HEK293 (cell line): Measurements from ENCODE around the gene OPN1LW.

Experiments
- CTCF ChIA-PET: fragments of 350-600 bp; formaldehyde crosslinking; extraction: SDS; loops from one replicate; lab custom pipeline; 2021; ENCODE audit warnings: antibody characterized with exemption; lab: Yijun Ruan, JAX
- POLR2A ChIA-PET: fragments of 300-600 bp; formaldehyde crosslinking; extraction: SDS; loops from one replicate; lab custom pipeline; 2020; ENCODE audit warnings: antibody characterized with exemption, inconsistent platforms; lab: Yijun Ruan, JAX
- H3K27ac ChIP-seq: fragments of 200-500 bp; sonication (Bioruptor generic); 2 replicates; pipeline ENCODE4 v1.5.1; 2014; ENCODE audit warnings: low read depth, low read length, control low read depth, inconsistent platforms; ENCODE audit errors: extremely low read depth
- H3K36me3 ChIP-seq, 2 experiments: fragments of 200-500 bp in 1 of 2; sonication (Bioruptor generic) in 1 of 2; 1 replicate in 1 of 2; 2 replicates in 1 of 2; pipeline ENCODE4 v1.5.1; 2014 to 2017; ENCODE audit warnings: inconsistent platforms in 2 of 2, low read length in 2 of 2; ENCODE audit not compliant: control insufficient read depth in 2 of 2, insufficient read depth in 1 of 2
- H3K4me1 ChIP-seq: fragments of 200-500 bp; sonication (Bioruptor generic); 2 replicates; pipeline ENCODE4 v1.5.1; 2014; ENCODE audit warnings: mild to moderate bottlenecking, low read length, inconsistent platforms; ENCODE audit not compliant: control insufficient read depth, insufficient read depth
- H3K4me3 ChIP-seq: 2 replicates; pipeline ENCODE4 v1.5.1; 2011; ENCODE audit warnings: low read depth, mild to moderate bottlenecking, control low read depth, low read length, moderate library complexity
- H3K9me3 ChIP-seq: fragments of 200-500 bp; sonication (Bioruptor generic); 2 replicates; pipeline ENCODE4 v1.5.1; 2014; ENCODE audit warnings: low read depth, low read length, inconsistent platforms; ENCODE audit not compliant: control insufficient read depth, insufficient read depth
- GLIS1 ChIP-seq: fragments of 450-650 bp; formaldehyde crosslinking; IDR thresholded peaks from 2 replicates; pipeline ENCODE4 v1.5.1; 2016; ENCODE audit warnings: missing biosample characterization, missing genetic modification characterization
- GLIS2 ChIP-seq: fragments of 450-650 bp; formaldehyde crosslinking; IDR thresholded peaks from 2 replicates; pipeline ENCODE4 v1.5.1; 2016; ENCODE audit warnings: missing biosample characterization, missing genetic modification characterization
- HOXC10 ChIP-seq: sonication (generic); formaldehyde crosslinking; IDR thresholded peaks from 2 replicates; pipeline ENCODE4 v1.8.1; 2023; ENCODE audit warnings: mild to moderate bottlenecking, missing genetic modification reagents
- KLF10 ChIP-seq: fragments of 450-650 bp; IDR thresholded peaks from 2 replicates; pipeline ENCODE4 v1.5.1; 2018; ENCODE audit warnings: missing biosample characterization, mild to moderate bottlenecking, missing genetic modification characterization
- SCRT1 ChIP-seq: fragments of 450-650 bp; formaldehyde crosslinking; IDR thresholded peaks from 2 replicates; pipeline ENCODE4 v1.5.1; 2016; ENCODE audit warnings: missing biosample characterization, missing genetic modification characterization, borderline replicate concordance
- TCF7L2 ChIP-seq: IDR thresholded peaks from 2 replicates; pipeline ENCODE4 v1.6.1; 2011; ENCODE audit warnings: low read depth, mild to moderate bottlenecking, inconsistent platforms, low read length, moderate library complexity, borderline replicate concordance
- YY1 ChIP-seq: fragments of 450-650 bp; formaldehyde crosslinking; IDR thresholded peaks from 2 replicates; pipeline ENCODE4 v1.5.1; 2018; ENCODE audit warnings: missing biosample characterization, missing genetic modification characterization
- ZBTB1 ChIP-seq: fragments of 450-650 bp; formaldehyde crosslinking; IDR thresholded peaks from 2 replicates; pipeline ENCODE4 v1.5.1; 2016; ENCODE audit warnings: missing biosample characterization, missing genetic modification characterization
- ZFP69B ChIP-seq: fragments of 450-650 bp; formaldehyde crosslinking; IDR thresholded peaks from 2 replicates; pipeline ENCODE4 v1.5.1; 2016; ENCODE audit warnings: missing biosample characterization, missing genetic modification characterization
- ZNF132 ChIP-seq: fragments of 450-650 bp; formaldehyde crosslinking; IDR thresholded peaks from 2 replicates; pipeline ENCODE4 v1.5.1; 2017; ENCODE audit warnings: missing biosample characterization, missing genetic modification characterization, borderline replicate concordance
- ZNF155 ChIP-seq: fragments of 450-650 bp; formaldehyde crosslinking; IDR thresholded peaks from 2 replicates; pipeline ENCODE4 v1.5.1; 2016; ENCODE audit warnings: missing biosample characterization, missing genetic modification characterization
- ZNF174 ChIP-seq: fragments of 450-650 bp; formaldehyde crosslinking; IDR thresholded peaks from 2 replicates; pipeline ENCODE4 v1.5.0; 2017; ENCODE audit warnings: missing biosample characterization, mild to moderate bottlenecking, missing genetic modification characterization
- ZNF2 ChIP-seq: fragments of 450-650 bp; formaldehyde crosslinking; IDR thresholded peaks from 2 replicates; pipeline ENCODE4 v1.5.1; 2016; ENCODE audit warnings: missing biosample characterization, missing genetic modification characterization
- ZNF341 ChIP-seq: fragments of 450-650 bp; formaldehyde crosslinking; IDR thresholded peaks from 2 replicates; pipeline ENCODE4; 2016; ENCODE audit warnings: low read depth, missing biosample characterization, missing genetic modification characterization
- ZNF37A ChIP-seq: fragments of 450-650 bp; IDR thresholded peaks from 2 replicates; pipeline ENCODE4 v1.5.1; 2018; ENCODE audit warnings: missing biosample characterization, missing genetic modification characterization
- ZNF473 ChIP-seq: fragments of 450-650 bp; formaldehyde crosslinking; IDR thresholded peaks from 2 replicates; pipeline ENCODE4 v1.5.1; 2017; ENCODE audit warnings: missing biosample characterization, missing genetic modification characterization
- ZNF555 ChIP-seq: fragments of 450-650 bp; formaldehyde crosslinking; conservative IDR thresholded peaks from 2 replicates; pipeline ENCODE4 v1.5.1; 2017; ENCODE audit warnings: missing biosample characterization, mild to moderate bottlenecking, missing genetic modification characterization, inconsistent platforms
- ZNF571 ChIP-seq: fragments of 450-650 bp; formaldehyde crosslinking; IDR thresholded peaks from 2 replicates; pipeline ENCODE4 v1.5.0; 2017; ENCODE audit warnings: missing biosample characterization, missing genetic modification characterization
- ZNF621 ChIP-seq: fragments of 450-650 bp; formaldehyde crosslinking; IDR thresholded peaks from 2 replicates; pipeline ENCODE4 v1.5.1; 2017; ENCODE audit warnings: missing biosample characterization, missing genetic modification characterization
- ZNF624 ChIP-seq: fragments of 450-650 bp; formaldehyde crosslinking; IDR thresholded peaks from 2 replicates; pipeline ENCODE4 v1.5.1; 2017; ENCODE audit warnings: missing biosample characterization, missing genetic modification characterization
- ZNF670 ChIP-seq: fragments of 450-650 bp; formaldehyde crosslinking; IDR thresholded peaks from 2 replicates; pipeline ENCODE4 v1.5.1; 2016; ENCODE audit warnings: missing biosample characterization, missing genetic modification characterization, low read depth
- ZNF776 ChIP-seq: fragments of 450-650 bp; formaldehyde crosslinking; IDR thresholded peaks from 2 replicates; pipeline ENCODE4 v1.5.0; 2017; ENCODE audit warnings: missing biosample characterization, missing genetic modification characterization, borderline replicate concordance
- TF ChIP-seq, protein P1 (sequence below): fragments of 450-650 bp; formaldehyde crosslinking; conservative IDR thresholded peaks from 2 replicates; pipeline ENCODE4 v1.5.1; 2016; ENCODE audit warnings: low read depth, missing biosample characterization, missing genetic modification characterization
- TF ChIP-seq, protein P2 (sequence below): fragments of 450-650 bp; formaldehyde crosslinking; IDR thresholded peaks from 2 replicates; pipeline ENCODE4 v1.5.0; 2017; ENCODE audit warnings: missing biosample characterization, missing genetic modification characterization, borderline replicate concordance
- TF ChIP-seq, protein P3 (sequence below): sonication (generic); formaldehyde crosslinking; IDR thresholded peaks from 2 replicates; pipeline ENCODE4 v1.8.1; 2022; ENCODE audit warnings: mild to moderate bottlenecking, moderate library complexity, missing genetic modification reagents

Gene OPN1LW

DNA sequence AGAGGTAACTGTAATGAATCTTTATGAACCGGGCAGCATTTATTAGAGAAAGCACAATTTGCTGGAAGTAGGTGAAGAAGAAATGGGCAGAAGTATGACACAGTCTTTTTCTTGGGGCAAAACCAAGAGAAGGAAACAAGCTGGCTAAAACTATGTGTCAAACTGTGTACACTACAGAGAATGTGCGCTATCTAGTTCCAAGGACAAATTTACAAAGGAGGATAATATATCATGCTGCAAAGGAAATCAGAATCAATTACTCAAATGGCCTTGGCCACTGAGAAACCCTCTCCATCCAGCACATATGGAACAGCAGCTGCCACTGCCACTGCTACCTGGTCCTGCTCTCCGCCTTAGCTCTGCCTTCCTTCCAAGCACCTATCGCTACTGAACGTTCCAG, 29.4 kb upstream of the OPN1LW start:
- Histone ChIP-seq H3K4me1 (no peaks in the 10 kb centered on the region), H3K36me3 (no peaks in the 10 kb centered on the region), H3K27ac (no peak overlapping the region), H3K9me3 (no peaks in the 10 kb centered on the region; the same call in 1 of the 2 replicates), H3K4me3 (no peak overlapping the region)
- POLR2A ChIA-PET = no interaction called here
- CTCF ChIA-PET = no interaction called here
- no peak for TF ChIP-seq HOXC10 (CRISPR knock-in tag)
- TF ChIP-seq, protein P1, sequence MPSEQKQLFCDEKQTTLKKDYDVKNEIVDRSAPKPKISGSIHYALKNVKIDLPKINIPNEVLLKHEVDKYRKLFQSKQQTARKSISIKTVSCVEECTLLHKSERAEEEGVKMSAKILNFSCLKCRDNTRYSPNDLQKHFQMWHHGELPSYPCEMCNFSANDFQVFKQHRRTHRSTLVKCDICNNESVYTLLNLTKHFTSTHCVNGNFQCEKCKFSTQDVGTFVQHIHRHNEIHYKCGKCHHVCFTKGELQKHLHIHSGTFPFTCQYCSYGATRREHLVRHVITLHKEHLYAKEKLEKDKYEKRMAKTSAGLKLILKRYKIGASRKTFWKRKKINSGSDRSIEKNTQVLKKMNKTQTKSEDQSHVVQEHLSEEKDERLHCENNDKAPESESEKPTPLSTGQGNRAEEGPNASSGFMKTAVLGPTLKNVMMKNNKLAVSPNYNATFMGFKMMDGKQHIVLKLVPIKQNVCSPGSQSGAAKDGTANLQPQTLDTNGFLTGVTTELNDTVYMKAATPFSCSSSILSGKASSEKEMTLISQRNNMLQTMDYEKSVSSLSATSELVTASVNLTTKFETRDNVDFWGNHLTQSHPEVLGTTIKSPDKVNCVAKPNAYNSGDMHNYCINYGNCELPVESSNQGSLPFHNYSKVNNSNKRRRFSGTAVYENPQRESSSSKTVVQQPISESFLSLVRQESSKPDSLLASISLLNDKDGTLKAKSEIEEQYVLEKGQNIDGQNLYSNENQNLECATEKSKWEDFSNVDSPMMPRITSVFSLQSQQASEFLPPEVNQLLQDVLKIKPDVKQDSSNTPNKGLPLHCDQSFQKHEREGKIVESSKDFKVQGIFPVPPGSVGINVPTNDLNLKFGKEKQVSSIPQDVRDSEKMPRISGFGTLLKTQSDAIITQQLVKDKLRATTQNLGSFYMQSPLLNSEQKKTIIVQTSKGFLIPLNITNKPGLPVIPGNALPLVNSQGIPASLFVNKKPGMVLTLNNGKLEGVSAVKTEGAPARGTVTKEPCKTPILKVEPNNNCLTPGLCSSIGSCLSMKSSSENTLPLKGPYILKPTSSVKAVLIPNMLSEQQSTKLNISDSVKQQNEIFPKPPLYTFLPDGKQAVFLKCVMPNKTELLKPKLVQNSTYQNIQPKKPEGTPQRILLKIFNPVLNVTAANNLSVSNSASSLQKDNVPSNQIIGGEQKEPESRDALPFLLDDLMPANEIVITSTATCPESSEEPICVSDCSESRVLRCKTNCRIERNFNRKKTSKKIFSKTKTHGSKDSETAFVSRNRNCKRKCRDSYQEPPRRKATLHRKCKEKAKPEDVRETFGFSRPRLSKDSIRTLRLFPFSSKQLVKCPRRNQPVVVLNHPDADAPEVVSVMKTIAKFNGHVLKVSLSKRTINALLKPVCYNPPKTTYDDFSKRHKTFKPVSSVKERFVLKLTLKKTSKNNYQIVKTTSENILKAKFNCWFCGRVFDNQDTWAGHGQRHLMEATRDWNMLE (tag by site-specific recombination) = no peak
- no peak for TF ChIP-seq ZNF155 (tag by site-specific recombination)
- TF ChIP-seq, protein P2, sequence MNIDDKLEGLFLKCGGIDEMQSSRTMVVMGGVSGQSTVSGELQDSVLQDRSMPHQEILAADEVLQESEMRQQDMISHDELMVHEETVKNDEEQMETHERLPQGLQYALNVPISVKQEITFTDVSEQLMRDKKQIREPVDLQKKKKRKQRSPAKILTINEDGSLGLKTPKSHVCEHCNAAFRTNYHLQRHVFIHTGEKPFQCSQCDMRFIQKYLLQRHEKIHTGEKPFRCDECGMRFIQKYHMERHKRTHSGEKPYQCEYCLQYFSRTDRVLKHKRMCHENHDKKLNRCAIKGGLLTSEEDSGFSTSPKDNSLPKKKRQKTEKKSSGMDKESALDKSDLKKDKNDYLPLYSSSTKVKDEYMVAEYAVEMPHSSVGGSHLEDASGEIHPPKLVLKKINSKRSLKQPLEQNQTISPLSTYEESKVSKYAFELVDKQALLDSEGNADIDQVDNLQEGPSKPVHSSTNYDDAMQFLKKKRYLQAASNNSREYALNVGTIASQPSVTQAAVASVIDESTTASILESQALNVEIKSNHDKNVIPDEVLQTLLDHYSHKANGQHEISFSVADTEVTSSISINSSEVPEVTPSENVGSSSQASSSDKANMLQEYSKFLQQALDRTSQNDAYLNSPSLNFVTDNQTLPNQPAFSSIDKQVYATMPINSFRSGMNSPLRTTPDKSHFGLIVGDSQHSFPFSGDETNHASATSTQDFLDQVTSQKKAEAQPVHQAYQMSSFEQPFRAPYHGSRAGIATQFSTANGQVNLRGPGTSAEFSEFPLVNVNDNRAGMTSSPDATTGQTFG (tag by site-specific recombination) = no peak
- TF ChIP-seq ZNF571 (tag by site-specific recombination) = no peak
- no peak for TF ChIP-seq ZNF776 (tag by site-specific recombination)
- no peak for TF ChIP-seq SCRT1 (tag by site-specific recombination)
- no peak for TF ChIP-seq YY1
- TF ChIP-seq ZNF621 (tag by site-specific recombination) = no peak
- no peak for TF ChIP-seq ZNF174 (tag by site-specific recombination)
- no peak for TF ChIP-seq ZNF341 (tag by site-specific recombination)
- no peak for TF ChIP-seq GLIS2 (tag by site-specific recombination)
- no peak for TF ChIP-seq ZNF624
- TF ChIP-seq GLIS1 (tag by site-specific recombination) = no peak
- no peak for TF ChIP-seq ZBTB1 (tag by site-specific recombination)
- TF ChIP-seq ZNF473 = no peak
- no peak for TF ChIP-seq KLF10 (tag by site-specific recombination)
- no peak for TF ChIP-seq ZFP69B (tag by site-specific recombination)
- TF ChIP-seq ZNF2 (tag by site-specific recombination) = no peak
- TF ChIP-seq ZNF670 (tag by site-specific recombination) = no peak

DNA sequence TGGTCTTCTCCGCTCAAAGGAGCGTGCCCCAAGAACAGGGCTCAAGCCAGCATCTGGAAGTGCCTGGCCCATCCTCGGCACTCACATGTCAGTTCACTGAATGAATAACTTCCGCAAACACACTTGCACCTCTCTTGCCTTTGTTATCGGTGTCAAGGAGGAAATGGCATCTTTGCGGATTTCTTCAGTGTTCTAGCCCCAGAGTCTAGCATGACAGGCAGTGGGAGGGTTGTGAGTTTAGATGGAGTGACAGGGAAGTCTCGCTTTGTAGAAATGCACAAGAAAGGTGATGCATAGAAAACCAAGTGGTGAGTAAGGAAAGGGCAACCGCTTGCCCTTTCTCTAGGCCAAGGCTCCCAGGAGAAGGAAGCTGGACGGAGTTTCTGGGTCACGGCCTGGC, 29.0 kb upstream of the OPN1LW start:
- no peak overlapping the region for H3K4me3 ChIP-seq

More for the DNA sequence above, 29.0 kb upstream of the OPN1LW start:
- ChIA-PET POLR2A (no interaction called here), CTCF (no interaction called here)
- no peaks in the 10 kb centered on the region; the same call in 1 of the 2 replicates for H3K9me3 ChIP-seq
- no peak overlapping the region for H3K27ac ChIP-seq
- H3K4me1 ChIP-seq = no peaks in the 10 kb centered on the region
- TF ChIP-seq TCF7L2 (no peak), ZNF132 (tag by site-specific recombination) (no peak), ZNF37A (tag by site-specific recombination) (no peak), ZNF555 (tag by site-specific recombination) (no peak), ZNF2 (tag by site-specific recombination) (no peak)
- TF ChIP-seq, protein P3, sequence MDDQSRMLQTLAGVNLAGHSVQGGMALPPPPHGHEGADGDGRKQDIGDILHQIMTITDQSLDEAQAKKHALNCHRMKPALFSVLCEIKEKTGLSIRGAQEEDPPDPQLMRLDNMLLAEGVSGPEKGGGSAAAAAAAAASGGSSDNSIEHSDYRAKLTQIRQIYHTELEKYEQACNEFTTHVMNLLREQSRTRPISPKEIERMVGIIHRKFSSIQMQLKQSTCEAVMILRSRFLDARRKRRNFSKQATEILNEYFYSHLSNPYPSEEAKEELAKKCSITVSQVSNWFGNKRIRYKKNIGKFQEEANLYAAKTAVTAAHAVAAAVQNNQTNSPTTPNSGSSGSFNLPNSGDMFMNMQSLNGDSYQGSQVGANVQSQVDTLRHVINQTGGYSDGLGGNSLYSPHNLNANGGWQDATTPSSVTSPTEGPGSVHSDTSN (CRISPR knock-in tag) = no peak
- H3K36me3 ChIP-seq = no peaks in the 10 kb centered on the region
